ENCODE results near the gene DPY30. TPM values are rescaled to one million over a fixed set of nuclear protein-coding genes. Genes with fewer than 3 reads are reported as not detected.

Gene DPY30
- total RNA-seq, 2 experiments from 2014 or later: 47.9 to 61.4 TPM

DNA sequence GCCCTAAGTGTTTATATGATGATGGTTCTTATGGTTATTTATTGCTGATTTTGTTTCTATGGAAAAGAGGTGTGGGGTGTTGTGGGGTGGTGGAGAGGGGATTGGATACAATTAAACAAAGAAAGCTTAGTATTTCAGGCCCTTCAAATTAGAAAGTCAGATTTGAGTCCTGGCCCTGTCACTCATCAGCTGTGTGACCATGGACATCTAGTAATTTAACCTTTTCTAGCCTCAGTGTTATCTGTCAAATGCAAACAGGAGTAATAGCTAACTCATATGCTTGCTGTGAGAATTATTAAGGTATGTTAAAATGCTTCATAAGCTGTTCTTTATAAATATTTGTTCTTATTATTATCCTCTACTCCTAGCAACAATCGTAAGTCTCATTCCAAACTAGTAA lies 26.7 kb downstream of the DPY30 start:
- no TSS peak for BruUV-seq (replicated peaks)
- no peak overlapping the region for H3K4me2 ChIP-seq (ENCODE audit: low read length)
- no peak overlapping the region for H3K27ac ChIP-seq (ENCODE audit: low read depth, low read length, poor library complexity, severe bottlenecking)
- no peak overlapping the region for H2AFZ ChIP-seq (ENCODE audit: low read length)
- H3K79me2 ChIP-seq (ENCODE audit: insufficient read depth, low read depth, low read length): peaks cover 22% of the 10 kb centered on the region
- TF ChIP-seq EZH2phosphoT487 (IDR thresholded peaks at IDR 0.05; ENCODE audit: borderline replicate concordance, low read depth, low read length): no peak
- TF ChIP-seq, protein P1, sequence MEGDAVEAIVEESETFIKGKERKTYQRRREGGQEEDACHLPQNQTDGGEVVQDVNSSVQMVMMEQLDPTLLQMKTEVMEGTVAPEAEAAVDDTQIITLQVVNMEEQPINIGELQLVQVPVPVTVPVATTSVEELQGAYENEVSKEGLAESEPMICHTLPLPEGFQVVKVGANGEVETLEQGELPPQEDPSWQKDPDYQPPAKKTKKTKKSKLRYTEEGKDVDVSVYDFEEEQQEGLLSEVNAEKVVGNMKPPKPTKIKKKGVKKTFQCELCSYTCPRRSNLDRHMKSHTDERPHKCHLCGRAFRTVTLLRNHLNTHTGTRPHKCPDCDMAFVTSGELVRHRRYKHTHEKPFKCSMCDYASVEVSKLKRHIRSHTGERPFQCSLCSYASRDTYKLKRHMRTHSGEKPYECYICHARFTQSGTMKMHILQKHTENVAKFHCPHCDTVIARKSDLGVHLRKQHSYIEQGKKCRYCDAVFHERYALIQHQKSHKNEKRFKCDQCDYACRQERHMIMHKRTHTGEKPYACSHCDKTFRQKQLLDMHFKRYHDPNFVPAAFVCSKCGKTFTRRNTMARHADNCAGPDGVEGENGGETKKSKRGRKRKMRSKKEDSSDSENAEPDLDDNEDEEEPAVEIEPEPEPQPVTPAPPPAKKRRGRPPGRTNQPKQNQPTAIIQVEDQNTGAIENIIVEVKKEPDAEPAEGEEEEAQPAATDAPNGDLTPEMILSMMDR (conservative IDR thresholded peaks at IDR 0.05; ENCODE audit: low read length): no peak
- no peak overlapping the region for H3K4me3 ChIP-seq (ENCODE audit: low read depth, low read length, poor library complexity, severe bottlenecking)
- H3K36me3 ChIP-seq (ENCODE audit: insufficient read depth, low read length): peaks cover 16% of the 10 kb centered on the region; the same call in 1 of the 2 replicates
- H3K9me2 ChIP-seq (ENCODE audit: insufficient read depth, low read length): no peaks in the 10 kb centered on the region
- DNase-seq (ENCODE audit: low spot score): no peak
- peaks cover 14% of the 10 kb centered on the region for H4K20me1 ChIP-seq (ENCODE audit: insufficient read depth, low read length)
- H3K4me1 ChIP-seq (ENCODE audit: insufficient read depth, low read length, poor library complexity, severe bottlenecking): peaks cover 17% of the 10 kb centered on the region
- ChIA-PET POLR2A (interaction anchor here (0.9 to 2.7 kb wide), 5 partner anchors 25 to 68 kb away, joined by 3 to 24 read pairs (median 7); partner anchors contain the start of genes DPY30 and SPAST), CTCF (ENCODE audit: unreplicated experiment) (no interaction called here)
- intact Hi-C loops (cut with micrococcal nuclease; ENCODE audit: unreplicated experiment): no loop called here
- H3K9me3 ChIP-seq (ENCODE audit: low read length): no peaks in the 10 kb centered on the region

DNA sequence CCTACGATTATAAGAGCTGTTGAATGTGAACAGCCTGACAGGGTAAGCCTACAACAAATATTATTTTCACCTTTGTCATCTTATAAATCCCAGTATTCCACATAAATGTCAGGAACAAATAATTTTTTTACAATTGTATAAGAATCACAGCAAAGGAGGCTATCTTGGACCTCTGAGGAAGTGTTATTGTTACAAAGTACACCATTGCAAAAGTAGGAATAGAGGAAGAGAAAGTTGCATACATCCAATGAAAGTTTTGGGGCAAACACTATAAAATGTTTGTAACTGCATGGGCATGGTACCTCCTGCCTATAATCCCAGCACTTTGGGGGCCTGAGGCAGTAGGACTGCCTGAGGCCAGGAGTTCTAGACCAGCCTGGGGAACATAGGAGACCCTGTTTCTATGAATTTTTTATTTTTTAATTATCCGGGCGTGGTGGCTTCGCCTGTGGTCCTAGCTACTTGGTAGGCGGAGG lies 28.1 kb downstream of the DPY30 start:
- intact Hi-C loops (cut with micrococcal nuclease; ENCODE audit: unreplicated experiment): loop anchor here (1.0 to 2.0 kb wide), 3 partner anchors 27 to 153 kb away; partner anchors contain the start of genes DPY30, SLC30A6 and SPAST
- Histone ChIP-seq H3K9me3 (ENCODE audit: low read length) (no peaks in the 10 kb centered on the region), H3K36me3 (ENCODE audit: insufficient read depth, low read length) (peaks cover 14% of the 10 kb centered on the region; the same call in 1 of the 2 replicates), H3K4me1 (ENCODE audit: insufficient read depth, low read length, poor library complexity, severe bottlenecking) (peaks cover 28% of the 10 kb centered on the region), H3K4me2 (ENCODE audit: low read length) (peak overlapping the region; percentile 88), H3K79me2 (ENCODE audit: insufficient read depth, low read depth, low read length) (peaks cover 36% of the 10 kb centered on the region), H3K27ac (ENCODE audit: low read depth, low read length, poor library complexity, severe bottlenecking) (peak overlapping the region; percentile 90), H4K20me1 (ENCODE audit: insufficient read depth, low read length) (peaks cover 23% of the 10 kb centered on the region), H3K4me3 (ENCODE audit: low read depth, low read length, poor library complexity, severe bottlenecking) (peak overlapping the region; percentile 78), H3K9me2 (ENCODE audit: insufficient read depth, low read length) (no peaks in the 10 kb centered on the region), H2AFZ (ENCODE audit: low read length) (peak overlapping the region; percentile 89; the same call in 1 of the 2 replicates)
- DNase-seq (ENCODE audit: low spot score): peak; percentile 34
- ChIA-PET CTCF (ENCODE audit: unreplicated experiment) (no interaction called here), POLR2A (interaction anchor here (0.5 to 1.1 kb wide), 5 partner anchors 14 to 635 kb away, joined by 3 to 7 read pairs (median 4); partner anchors contain the start of gene DPY30)
- TSS peak; percentile 99 for BruUV-seq (replicated peaks)
- TF ChIP-seq, protein P1 (conservative IDR thresholded peaks at IDR 0.05; ENCODE audit: low read length): no peak
- no peak for TF ChIP-seq EZH2phosphoT487 (IDR thresholded peaks at IDR 0.05; ENCODE audit: borderline replicate concordance, low read depth, low read length)

Measured in OCI-LY7 (cell line).